SU-DHL-6 (cell line): ENCODE results near the gene GDI1.

Experiments
- H2AFZ ChIP-seq: fragments of 200-600 bp; sonication (generic); 2 replicates; pipeline ENCODE4 v1.6.1; 2014; ENCODE audit warnings: low read depth, mild to moderate bottlenecking, moderate library complexity, mixed read lengths, antibody characterized with exemption, low read length; ENCODE audit not compliant: severe bottlenecking
- H3F3A ChIP-seq: fragments of 200-600 bp; shearing (Covaris generic); 2 replicates; pipeline ENCODE4 v1.6.0; 2016; ENCODE audit warnings: antibody characterized with exemption, mild to moderate bottlenecking; ENCODE audit not compliant: insufficient read depth
- H3K27ac ChIP-seq: fragments of 200-600 bp; sonication (generic); 2 replicates; pipeline ENCODE4 v1.5.1; 2016; ENCODE audit warnings: low read depth, mild to moderate bottlenecking, low read length, moderate library complexity, mixed read lengths
- H3K27me3 ChIP-seq: fragments of 200-600 bp; sonication (generic), shearing (Covaris generic); 2 replicates; pipeline ENCODE4 v1.6.0; 2014; ENCODE audit warnings: mild to moderate bottlenecking, low read length
- H3K36me3 ChIP-seq: fragments of 200-600 bp; sonication (generic); 2 replicates; pipeline ENCODE4 v1.6.1; 2014; ENCODE audit warnings: mild to moderate bottlenecking, low read length, mixed read lengths
- H3K4me2 ChIP-seq: fragments of 300-600, 200-600 bp; shearing (Covaris generic), sonication (generic); 2 replicates; pipeline ENCODE4 v1.6.0; 2014; ENCODE audit warnings: low read length, low read depth, mild to moderate bottlenecking; ENCODE audit not compliant: poor library complexity, severe bottlenecking
- H3K4me3 ChIP-seq: fragments of 200-600 bp; sonication (generic); 2 replicates; pipeline ENCODE4 v1.5.1; 2014; ENCODE audit warnings: antibody characterized with exemption, low read length, mild to moderate bottlenecking, mixed read lengths; ENCODE audit not compliant: insufficient read depth, poor library complexity, severe bottlenecking
- H3K79me2 ChIP-seq: fragments of 200-600 bp; sonication (generic); 2 replicates; pipeline ENCODE4 v1.6.1; 2014; ENCODE audit warnings: mild to moderate bottlenecking, low read length, moderate library complexity; ENCODE audit not compliant: insufficient read depth
- H3K9ac ChIP-seq: fragments of 200-600 bp; sonication (generic); 2 replicates; pipeline ENCODE4 v1.7.0; 2014; ENCODE audit warnings: mild to moderate bottlenecking, low read length
- H3K9me2 ChIP-seq: fragments of 200-600 bp; sonication (generic); replicated peaks from 2 replicates; pipeline ENCODE4 v1.6.1; 2014; ENCODE audit warnings: low read length; ENCODE audit not compliant: insufficient read depth
- H3K9me3 ChIP-seq: fragments of 200-600 bp; sonication (generic); 2 replicates; pipeline ENCODE4 v1.6.1; 2014; ENCODE audit warnings: low read length, mixed read lengths; ENCODE audit not compliant: insufficient read depth
- H4K20me1 ChIP-seq: fragments of 200-600 bp; sonication (generic); 2 replicates; pipeline ENCODE4 v1.6.1; 2014; ENCODE audit warnings: low read depth, mild to moderate bottlenecking, antibody characterized with exemption, low read length, moderate library complexity, mixed read lengths
- EZH2phosphoT487 ChIP-seq: fragments of 200-600 bp; sonication (generic), shearing (Covaris generic); conservative IDR thresholded peaks from 2 replicates; pipeline ENCODE4 v1.6.1; 2018; ENCODE audit warnings: mild to moderate bottlenecking, antibody characterized with exemption, low read length, moderate library complexity, mixed read lengths
- TF ChIP-seq, protein P1 (sequence below): fragments of 200-600 bp; sonication (generic); IDR thresholded peaks from one replicate; pipeline ENCODE4 v1.5.1; 2017; ENCODE audit warnings: antibody characterized with exemption, mild to moderate bottlenecking, low read length, moderate library complexity; ENCODE audit not compliant: insufficient read depth, poor library complexity, severe bottlenecking

GDI1 gene

DNA sequence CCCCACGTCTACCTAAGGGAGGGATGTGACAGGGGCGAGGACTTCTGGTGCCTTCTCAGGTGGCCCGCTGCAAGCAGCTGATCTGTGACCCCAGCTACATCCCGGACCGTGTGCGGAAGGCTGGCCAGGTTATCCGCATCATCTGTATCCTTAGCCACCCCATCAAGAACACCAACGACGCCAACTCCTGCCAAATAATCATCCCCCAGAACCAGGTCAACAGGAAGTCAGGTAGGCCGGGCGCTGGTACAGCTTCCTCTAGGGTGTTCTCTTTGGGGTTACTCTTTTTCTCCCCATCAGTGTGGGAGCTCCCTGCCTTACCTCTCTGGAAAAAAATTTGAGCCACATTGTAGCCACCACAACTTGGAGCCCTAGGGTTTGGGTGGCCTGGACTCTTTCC lies 4.6 kb downstream of the GDI1 start:
- H3K79me2 ChIP-seq = peaks cover 15% of the 10 kb centered on the region
- 0 out of 2 replicates have a peak, but pooled peaks cover 5% of the 10 kb centered on the region for H3F3A ChIP-seq
- no peaks in the 10 kb centered on the region for H3K36me3 ChIP-seq
- H2AFZ ChIP-seq = no peak overlapping the region
- H3K4me2 ChIP-seq = no peak overlapping the region
- no peak overlapping the region for H3K27ac ChIP-seq
- H3K27me3 ChIP-seq = no peaks in the 10 kb centered on the region
- TF ChIP-seq EZH2phosphoT487 = no peak
- TF ChIP-seq, protein P1, sequence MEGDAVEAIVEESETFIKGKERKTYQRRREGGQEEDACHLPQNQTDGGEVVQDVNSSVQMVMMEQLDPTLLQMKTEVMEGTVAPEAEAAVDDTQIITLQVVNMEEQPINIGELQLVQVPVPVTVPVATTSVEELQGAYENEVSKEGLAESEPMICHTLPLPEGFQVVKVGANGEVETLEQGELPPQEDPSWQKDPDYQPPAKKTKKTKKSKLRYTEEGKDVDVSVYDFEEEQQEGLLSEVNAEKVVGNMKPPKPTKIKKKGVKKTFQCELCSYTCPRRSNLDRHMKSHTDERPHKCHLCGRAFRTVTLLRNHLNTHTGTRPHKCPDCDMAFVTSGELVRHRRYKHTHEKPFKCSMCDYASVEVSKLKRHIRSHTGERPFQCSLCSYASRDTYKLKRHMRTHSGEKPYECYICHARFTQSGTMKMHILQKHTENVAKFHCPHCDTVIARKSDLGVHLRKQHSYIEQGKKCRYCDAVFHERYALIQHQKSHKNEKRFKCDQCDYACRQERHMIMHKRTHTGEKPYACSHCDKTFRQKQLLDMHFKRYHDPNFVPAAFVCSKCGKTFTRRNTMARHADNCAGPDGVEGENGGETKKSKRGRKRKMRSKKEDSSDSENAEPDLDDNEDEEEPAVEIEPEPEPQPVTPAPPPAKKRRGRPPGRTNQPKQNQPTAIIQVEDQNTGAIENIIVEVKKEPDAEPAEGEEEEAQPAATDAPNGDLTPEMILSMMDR = no peak
- H3K4me3 ChIP-seq = no peak overlapping the region
- H3K9me2 ChIP-seq = no peaks in the 10 kb centered on the region
- H4K20me1 ChIP-seq = no peaks in the 10 kb centered on the region
- H3K9ac ChIP-seq = no peak overlapping the region
- no peaks in the 10 kb centered on the region for H3K9me3 ChIP-seq

DNA sequence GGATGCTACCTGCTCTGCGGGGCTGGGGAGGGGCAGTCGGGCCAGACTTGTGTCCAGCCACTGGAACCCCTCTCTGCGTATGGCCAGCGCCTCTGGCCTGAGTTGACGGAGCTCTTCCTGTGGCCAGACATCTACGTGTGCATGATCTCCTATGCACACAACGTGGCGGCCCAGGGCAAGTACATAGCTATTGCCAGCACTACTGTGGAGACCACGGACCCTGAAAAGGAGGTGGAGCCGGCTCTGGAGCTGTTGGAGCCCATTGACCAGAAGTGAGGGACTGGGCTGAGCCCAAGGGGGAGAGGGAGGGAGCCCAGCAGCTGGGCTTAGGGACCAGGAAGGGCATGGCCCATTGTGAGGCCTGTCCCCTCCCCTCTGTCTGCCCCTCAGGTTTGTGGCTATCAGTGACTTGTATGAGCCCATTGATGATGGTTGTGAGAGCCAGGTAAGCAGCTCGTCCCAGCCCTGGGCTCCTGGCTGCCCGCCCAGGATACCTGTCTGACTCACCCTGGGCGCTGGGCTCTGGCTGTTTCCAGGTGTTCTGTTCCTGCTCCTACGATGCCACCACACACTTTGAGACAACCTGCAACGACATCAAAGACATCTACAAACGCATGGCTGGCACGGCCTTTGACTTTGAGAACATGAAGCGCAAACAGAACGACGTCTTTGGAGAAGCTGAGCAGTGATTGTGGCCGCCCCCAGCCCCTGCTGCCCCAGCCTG lies 5.2 kb downstream of the GDI1 start:
- Histone ChIP-seq H3K4me3 (no peak overlapping the region), H3K27me3 (no peaks in the 10 kb centered on the region), H3K79me2 (peaks cover 15% of the 10 kb centered on the region), H3K9me2 (no peaks in the 10 kb centered on the region), H3F3A (0 out of 2 replicates have a peak, but pooled peaks cover 5% of the 10 kb centered on the region), H3K9ac (no peak overlapping the region), H3K4me2 (no peak overlapping the region), H3K9me3 (no peaks in the 10 kb centered on the region), H3K27ac (no peak overlapping the region), H2AFZ (no peak overlapping the region), H3K36me3 (no peaks in the 10 kb centered on the region), H4K20me1 (no peaks in the 10 kb centered on the region)
- TF ChIP-seq, protein P1 = no peak
- TF ChIP-seq EZH2phosphoT487 = no peak

DNA sequence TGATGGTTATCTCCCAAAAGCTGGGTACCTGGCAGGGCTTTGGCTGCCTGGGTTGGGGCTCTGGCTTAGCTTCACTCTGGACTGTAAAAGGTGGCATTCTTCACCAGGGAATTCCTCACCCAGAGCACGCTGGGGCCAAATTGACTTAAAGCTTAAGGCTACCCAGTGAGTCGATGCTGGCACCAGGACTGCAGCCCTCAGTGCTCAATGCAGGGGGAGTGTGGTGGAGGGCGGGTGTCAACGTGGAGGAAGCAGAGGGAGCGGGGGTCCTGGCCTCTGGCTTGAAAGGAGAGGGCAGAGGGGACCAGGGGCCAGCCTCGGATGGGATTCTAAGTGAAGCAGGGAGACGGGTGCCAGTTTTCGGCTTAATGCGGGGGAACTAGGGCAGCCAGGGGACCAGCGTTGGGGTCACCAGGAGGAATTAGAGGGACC lies 6.5 kb downstream of the GDI1 start:
- Histone ChIP-seq H3K4me2 (peak overlapping the region; percentile 67), H4K20me1 (no peaks in the 10 kb centered on the region), H2AFZ (no peak overlapping the region), H3K36me3 (no peaks in the 10 kb centered on the region), H3K27ac (peak overlapping the region; percentile 15; the same call in 1 of the 2 replicates), H3F3A (0 out of 2 replicates have a peak, but pooled peaks cover 5% of the 10 kb centered on the region), H3K4me3 (peak overlapping the region; percentile 56), H3K9ac (peak overlapping the region; percentile 86), H3K27me3 (no peaks in the 10 kb centered on the region), H3K9me2 (no peaks in the 10 kb centered on the region), H3K79me2 (peaks cover 2% of the 10 kb centered on the region), H3K9me3 (no peaks in the 10 kb centered on the region)
- TF ChIP-seq, protein P1 = no peak
